Thyroid gland (tissue), 4 donors: ENCODE data around the gene TET3. TPM values are rescaled to one million over a fixed set of nuclear protein-coding genes. Genes with fewer than 3 reads are reported as not detected.

Experiments
- DNase-seq, 2 donors: peaks; one replicate each; pipeline ENCODE4 v3.0.0-alpha.2; 2019
- H3K27ac ChIP-seq, 3 donors: fragments of 200-600 bp; sonication (generic); 1 replicate in 2 of 3; 2 replicates in 1 of 3; pipeline ENCODE4 v1.5.1; 2016 to 2019; ENCODE audit warnings: mild to moderate bottlenecking in 1 of 3, moderate library complexity in 1 of 3
- H3K27me3 ChIP-seq: fragments of 200-600 bp; sonication (generic); one replicate; pipeline ENCODE4 v1.5.1; 2019
- H3K36me3 ChIP-seq, 2 donors: fragments of 200-600 bp; sonication (generic); one replicate each; pipeline ENCODE4 v1.5.1; 2016 to 2019
- H3K4me1 ChIP-seq, 2 donors: fragments of 200-600 bp; sonication (generic); one replicate each; pipeline ENCODE4 v1.5.1; 2017 to 2019
- H3K4me3 ChIP-seq, 3 donors: fragments of 200-600 bp; sonication (generic); replicated peaks in 1 of 3; 1 replicate in 2 of 3; 2 replicates in 1 of 3; pipeline ENCODE4 v1.5.1; 2016; ENCODE audit warnings: mild to moderate bottlenecking in 1 of 3
- H3K9me3 ChIP-seq: fragments of 200-600 bp; sonication (generic); one replicate; pipeline ENCODE4 v1.5.1; 2017
- POLR2A ChIP-seq, 2 donors: fragments of 450-650 bp; IDR thresholded peaks; one replicate each; pipeline ENCODE4 v1.6.1; 2017; ENCODE audit warnings: antibody characterized with exemption in 2 of 2, mild to moderate bottlenecking in 2 of 2, moderate library complexity in 1 of 2
- WGBS, 2 donors: methylation state at CpG; one replicate each; pipeline ENCODE4 v1.1.5; 2017; 5-methylcytosine and 5-hydroxymethylcytosine counted together
- intact Hi-C: fragments of 100-400 bp; cut with DNase I; formaldehyde crosslinking; loops from one replicate; pipeline ENCODE4 v1.15.1; 2023
- total RNA-seq, 4 donors: library from RNA; depleted of rRNA; stranded (reverse); fragments of >200 nt; gene quantifications; one replicate each; pipeline ENCODE4 v1.2.3, GENCODE V29; 2016
- TF ChIP-seq, protein P1 (sequence below), 6 experiments: fragments of 200-600 bp in 3 of 6; fragments of 450-650 bp in 3 of 6; sonication (generic) in 3 of 6; IDR thresholded peaks; one replicate each; pipeline ENCODE4 v1.5.1; 2016 to 2019; ENCODE audit warnings: antibody characterized with exemption in 6 of 6, mild to moderate bottlenecking in 2 of 6, inconsistent platforms in 1 of 6, moderate library complexity in 1 of 6

Gene TET3
- total RNA-seq, 4 donors from 2014 or later, result 6.4 to 10.8 (median 7.5) TPM

DNA sequence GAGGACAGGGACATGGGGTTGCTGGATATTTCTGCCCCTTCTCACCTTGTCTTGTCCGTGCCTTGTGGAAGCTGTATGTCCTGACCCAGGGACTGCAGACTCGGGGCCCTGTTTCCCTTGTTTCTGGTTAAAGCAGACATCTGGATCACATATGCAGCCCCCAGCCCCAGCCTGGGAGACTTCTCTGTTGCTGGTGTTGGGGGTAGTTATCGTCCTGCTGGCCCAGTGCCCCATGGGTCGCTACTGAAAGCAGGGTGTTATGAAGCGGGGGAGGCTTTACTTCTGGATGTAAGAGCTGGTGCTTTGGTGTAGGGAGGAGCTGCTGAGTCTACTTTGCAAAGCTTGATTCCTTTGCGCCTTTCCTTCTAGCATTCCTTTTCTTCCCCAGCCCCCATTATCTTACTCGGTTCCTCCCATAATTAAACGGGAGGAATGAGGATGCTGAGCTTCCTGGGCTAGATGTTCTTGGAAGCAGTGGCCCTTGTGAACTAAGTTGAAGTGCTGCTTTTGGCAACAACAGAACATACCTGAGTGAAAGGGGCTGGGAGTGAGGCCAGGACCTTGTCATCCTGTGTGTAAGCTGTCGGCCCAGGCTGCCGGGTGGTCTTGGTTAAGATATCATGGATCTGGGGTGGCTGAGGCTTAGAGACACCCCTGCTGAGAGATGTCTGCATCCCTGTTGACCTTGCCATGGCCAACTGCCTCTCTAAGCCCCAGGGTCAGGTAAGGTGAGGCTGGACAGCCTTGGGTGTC is 3.4 kb downstream of the TET3 start:
- TF ChIP-seq, protein P1, sequence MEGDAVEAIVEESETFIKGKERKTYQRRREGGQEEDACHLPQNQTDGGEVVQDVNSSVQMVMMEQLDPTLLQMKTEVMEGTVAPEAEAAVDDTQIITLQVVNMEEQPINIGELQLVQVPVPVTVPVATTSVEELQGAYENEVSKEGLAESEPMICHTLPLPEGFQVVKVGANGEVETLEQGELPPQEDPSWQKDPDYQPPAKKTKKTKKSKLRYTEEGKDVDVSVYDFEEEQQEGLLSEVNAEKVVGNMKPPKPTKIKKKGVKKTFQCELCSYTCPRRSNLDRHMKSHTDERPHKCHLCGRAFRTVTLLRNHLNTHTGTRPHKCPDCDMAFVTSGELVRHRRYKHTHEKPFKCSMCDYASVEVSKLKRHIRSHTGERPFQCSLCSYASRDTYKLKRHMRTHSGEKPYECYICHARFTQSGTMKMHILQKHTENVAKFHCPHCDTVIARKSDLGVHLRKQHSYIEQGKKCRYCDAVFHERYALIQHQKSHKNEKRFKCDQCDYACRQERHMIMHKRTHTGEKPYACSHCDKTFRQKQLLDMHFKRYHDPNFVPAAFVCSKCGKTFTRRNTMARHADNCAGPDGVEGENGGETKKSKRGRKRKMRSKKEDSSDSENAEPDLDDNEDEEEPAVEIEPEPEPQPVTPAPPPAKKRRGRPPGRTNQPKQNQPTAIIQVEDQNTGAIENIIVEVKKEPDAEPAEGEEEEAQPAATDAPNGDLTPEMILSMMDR (IDR thresholded peaks at IDR 0.05), result no peak
- TF ChIP-seq POLR2A (IDR thresholded peaks at IDR 0.05), result no peak
- no peaks in the 10 kb centered on the region for H3K27me3 ChIP-seq
- H3K4me3 ChIP-seq, result peak overlapping the region in 1 of 3 donors; percentile 23
- intact Hi-C loops, result loop anchor here (10.0 kb wide), 1 partner anchor 153 kb away; no protein-coding TSS in a partner anchor
- no peak overlapping the region for H3K27ac ChIP-seq
- no peaks in the 10 kb centered on the region for H3K36me3 ChIP-seq
- peaks cover 32 to 51% of the 10 kb centered on the region in 2 donors for H3K4me1 ChIP-seq
- H3K9me3 ChIP-seq, result no peaks in the 10 kb centered on the region
- DNase-seq, result peak; percentile 74 to 80
- 47 to 50% methylated on average over 10 of the region's 10 CpGs for WGBS, 2 donors

DNA sequence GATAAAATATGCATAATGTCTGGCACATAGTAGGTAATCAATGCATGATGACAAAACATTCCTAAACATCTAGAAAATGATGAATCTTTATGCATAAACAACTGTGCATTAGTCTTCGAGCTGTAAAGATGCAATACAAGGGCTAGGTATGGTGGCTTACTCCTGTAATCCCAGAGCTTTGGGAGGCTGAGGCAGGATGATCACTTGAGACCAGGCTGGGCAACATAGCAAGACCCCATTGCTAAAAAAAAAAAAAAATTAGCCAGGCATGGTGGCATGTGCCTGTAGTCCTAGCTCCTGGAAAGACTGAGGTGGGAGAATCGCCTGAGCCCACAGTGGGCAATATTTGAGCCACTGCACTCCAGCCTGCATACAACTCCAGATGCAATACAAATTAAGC is 5.3 kb downstream of the TET3 start:
- 96 to 97% methylated on average over 2 of the region's 2 CpGs for WGBS, 2 donors
- no peak overlapping the region for H3K4me3 ChIP-seq
- no peak for TF ChIP-seq POLR2A (IDR thresholded peaks at IDR 0.05)
- TF ChIP-seq, protein P1 (IDR thresholded peaks at IDR 0.05), result no peak
- H3K27me3 ChIP-seq, result no peaks in the 10 kb centered on the region
- no peak overlapping the region for H3K27ac ChIP-seq
- H3K9me3 ChIP-seq, result no peaks in the 10 kb centered on the region
- peaks cover 27 to 51% of the 10 kb centered on the region in 2 donors for H3K4me1 ChIP-seq
- H3K36me3 ChIP-seq, result no peaks in the 10 kb centered on the region
- no peak for DNase-seq
- intact Hi-C loops, result loop anchor here (10.0 kb wide), 1 partner anchor 155 kb away; no protein-coding TSS in a partner anchor

DNA sequence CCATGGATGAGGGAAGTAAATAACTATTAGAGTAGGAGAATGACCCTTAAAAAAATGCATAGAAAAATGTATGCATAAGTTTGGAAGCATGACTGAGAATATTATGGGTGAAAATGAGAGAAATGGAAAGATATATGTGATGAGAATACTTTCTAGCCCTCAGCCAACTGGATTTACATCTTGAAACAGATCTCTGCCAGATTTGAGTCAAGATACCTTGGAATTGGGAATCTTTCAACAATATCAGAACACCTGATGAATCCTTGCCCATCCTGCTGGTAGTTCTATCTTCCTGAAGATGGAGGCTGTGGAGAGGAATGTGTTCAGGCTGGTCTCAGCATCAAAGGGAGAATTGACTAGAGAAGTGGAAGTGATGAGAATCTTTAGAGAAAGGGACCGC is 5.8 kb downstream of the TET3 start:
- DNase-seq, result no peak
- no peaks in the 10 kb centered on the region for H3K27me3 ChIP-seq
- no peaks in the 10 kb centered on the region for H3K36me3 ChIP-seq
- peaks cover 26 to 50% of the 10 kb centered on the region in 2 donors for H3K4me1 ChIP-seq
- TF ChIP-seq, protein P1 (IDR thresholded peaks at IDR 0.05), result no peak
- no peak for TF ChIP-seq POLR2A (IDR thresholded peaks at IDR 0.05)
- H3K4me3 ChIP-seq, result no peak overlapping the region
- intact Hi-C loops, result no loop called here
- 93 to 96% methylated on average over 1 of the region's 1 CpG for WGBS, 2 donors
- no peak overlapping the region for H3K27ac ChIP-seq
- H3K9me3 ChIP-seq, result no peaks in the 10 kb centered on the region

DNA sequence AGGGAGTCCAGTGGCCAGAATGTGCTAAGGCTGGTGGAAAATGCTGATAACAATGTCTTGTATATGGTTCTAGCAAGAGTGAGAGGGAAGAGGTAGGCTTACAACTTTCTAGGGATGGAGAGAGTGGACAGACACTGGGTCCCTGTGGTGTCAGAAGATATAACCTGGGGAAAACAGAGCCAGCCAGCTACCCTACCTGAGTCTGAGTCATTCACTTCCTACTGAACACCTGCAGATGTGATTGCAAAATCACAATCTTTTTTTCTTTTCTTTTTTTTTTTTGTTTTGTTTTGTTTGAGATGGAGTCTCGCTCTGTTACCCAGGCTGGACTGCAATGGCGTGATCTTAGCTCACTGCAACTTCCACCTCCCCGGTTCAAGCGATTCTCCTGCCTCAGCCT is 7.3 kb downstream of the TET3 start:
- WGBS, 2 donors, result 60 to 76% methylated on average over 4 of the region's 4 CpGs
- H3K36me3 ChIP-seq, result no peaks in the 10 kb centered on the region
- H3K4me3 ChIP-seq, result no peak overlapping the region
- no peaks in the 10 kb centered on the region for H3K27me3 ChIP-seq
- DNase-seq, result no peak
- no peak for TF ChIP-seq POLR2A (IDR thresholded peaks at IDR 0.05)
- TF ChIP-seq, protein P1 (IDR thresholded peaks at IDR 0.05), result no peak
- no peak overlapping the region for H3K27ac ChIP-seq
- intact Hi-C loops, result no loop called here
- peaks cover 16 to 36% of the 10 kb centered on the region in 2 donors for H3K4me1 ChIP-seq
- no peaks in the 10 kb centered on the region for H3K9me3 ChIP-seq

DNA sequence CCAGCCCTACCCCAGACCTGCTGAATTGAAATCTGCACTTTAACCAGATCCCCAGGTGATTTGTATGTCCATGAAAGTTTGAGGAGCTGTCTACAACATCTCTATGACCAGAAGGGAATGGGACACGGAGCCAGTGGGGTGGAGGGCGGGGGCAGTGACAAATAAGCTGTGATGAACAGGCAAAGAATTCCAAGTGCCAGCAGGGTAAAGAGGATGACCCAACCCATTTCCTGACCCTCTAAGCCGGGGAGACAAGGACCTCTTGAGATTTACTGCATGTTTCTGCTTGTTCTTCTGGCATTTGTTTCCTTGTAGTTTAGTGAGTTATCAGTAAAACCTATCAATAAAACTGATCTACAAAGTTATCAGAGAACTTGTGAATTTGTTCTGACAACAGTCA is 8.7 kb downstream of the TET3 start:
- H3K27ac ChIP-seq, result no peak overlapping the region
- TF ChIP-seq, protein P1 (IDR thresholded peaks at IDR 0.05), result no peak
- no peak for TF ChIP-seq POLR2A (IDR thresholded peaks at IDR 0.05)
- no peak for DNase-seq
- no peaks in the 10 kb centered on the region for H3K27me3 ChIP-seq
- no peak overlapping the region for H3K4me3 ChIP-seq
- 69 to 71% methylated on average over 3 of the region's 3 CpGs for WGBS, 2 donors
- intact Hi-C loops, result no loop called here
- H3K36me3 ChIP-seq, result no peaks in the 10 kb centered on the region
- no peaks in the 10 kb centered on the region for H3K9me3 ChIP-seq
- peaks cover 2 to 22% of the 10 kb centered on the region in 2 donors for H3K4me1 ChIP-seq
